Stimulated activated memory B cell treated with anti-CD40 and anti-IgM and Interleukin-4, amounts not matched to agents 10 μg/mL and 1 μg/mL and 100 μg/mL, for 72 hours (primary cell): ENCODE results near the gene GHR.
A peak's percentile ranks its signal among the peaks of the same experiment; 100 is the strongest.

Source experiments
- ATAC-seq: fragments of 150-1000 bp; cut with Tn5 transposase; 2 replicates; pipeline ENCODE4 v1.10.0; 2021
- H3K27ac Mint-ChIP-seq: one replicate; pipeline ENCODE4 v1.8.0; 2022; ENCODE audit warnings: mild to moderate bottlenecking, mixed read lengths
- H3K27me3 Mint-ChIP-seq: one replicate; pipeline ENCODE4 v1.8.0; 2022; ENCODE audit warnings: mixed read lengths
- H3K36me3 Mint-ChIP-seq: one replicate; pipeline ENCODE4 v1.8.0; 2022; ENCODE audit warnings: mixed read lengths
- H3K4me1 Mint-ChIP-seq: one replicate; pipeline ENCODE4 v1.8.0; 2022; ENCODE audit warnings: mixed read lengths
- H3K4me3 Mint-ChIP-seq: one replicate; pipeline ENCODE4 v1.8.0; 2022; ENCODE audit warnings: mild to moderate bottlenecking, moderate library complexity, mixed read lengths
- H3K9me3 Mint-ChIP-seq: one replicate; pipeline ENCODE4 v1.8.0; 2022; ENCODE audit warnings: mixed read lengths

Gene GHR

DNA sequence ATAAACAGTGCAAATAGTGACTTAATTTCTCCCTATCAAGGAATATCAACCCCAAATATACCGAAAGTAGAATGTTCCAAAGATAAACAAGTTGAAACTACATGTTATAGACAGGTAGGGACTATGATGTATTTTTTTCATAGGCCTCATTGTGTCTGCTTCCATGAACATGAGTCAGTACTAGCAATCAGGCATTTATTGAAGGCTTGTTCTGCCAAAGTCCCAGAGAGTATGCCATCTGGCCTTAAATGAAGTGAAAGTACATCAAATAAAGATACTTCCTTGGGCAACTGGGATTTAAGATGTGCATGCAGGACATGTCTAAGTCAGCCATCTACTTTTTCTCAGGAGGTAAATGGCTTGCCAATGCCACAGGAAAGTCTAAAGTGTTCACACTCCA lies 6.5 kb downstream of the GHR start:
- ATAC-seq, result no peak
- H3K9me3 Mint-ChIP-seq, result peaks cover 3% of the 10 kb centered on the region
- peaks cover 15% of the 10 kb centered on the region for H3K27me3 Mint-ChIP-seq
- H3K4me3 Mint-ChIP-seq, result no peak overlapping the region
- no peaks in the 10 kb centered on the region for H3K36me3 Mint-ChIP-seq
- H3K4me1 Mint-ChIP-seq, result no peaks in the 10 kb centered on the region
- no peak overlapping the region for H3K27ac Mint-ChIP-seq

DNA sequence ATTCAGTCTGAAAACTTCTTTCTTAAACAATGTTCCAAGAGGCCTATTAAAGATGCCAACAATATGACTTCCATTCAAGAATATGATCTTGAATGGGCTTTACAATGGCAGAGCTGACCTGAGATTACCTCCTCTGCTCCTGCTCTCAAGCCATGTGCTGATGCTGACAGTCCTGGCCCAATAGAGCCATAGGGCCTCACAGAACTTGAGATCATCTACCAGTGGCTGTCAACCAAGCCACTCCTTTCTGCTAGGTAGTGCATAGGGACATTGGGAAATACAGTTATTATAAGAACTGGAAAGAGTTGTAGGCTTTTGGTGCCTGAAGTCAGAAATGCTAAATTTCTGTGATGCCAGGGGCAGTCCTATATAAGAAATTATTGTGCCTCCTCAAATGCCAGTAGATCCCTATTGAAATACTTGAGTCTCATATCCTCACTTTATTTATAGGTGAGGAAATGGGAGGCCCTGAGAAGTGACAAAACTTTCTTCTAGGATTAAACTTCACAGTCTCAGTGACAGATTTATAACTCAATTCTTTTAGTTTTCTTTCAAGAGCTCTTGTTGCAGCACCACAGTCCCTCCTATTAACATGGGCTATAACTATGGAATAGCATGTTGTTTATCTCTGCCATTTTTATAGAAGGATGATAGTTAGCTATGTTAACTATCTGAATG lies 10.9 kb downstream of the GHR start:
- ATAC-seq, result no peak
- no peaks in the 10 kb centered on the region for H3K4me1 Mint-ChIP-seq
- no peak overlapping the region for H3K4me3 Mint-ChIP-seq
- H3K9me3 Mint-ChIP-seq, result no peaks in the 10 kb centered on the region
- H3K36me3 Mint-ChIP-seq, result no peaks in the 10 kb centered on the region
- H3K27ac Mint-ChIP-seq, result no peak overlapping the region
- H3K27me3 Mint-ChIP-seq, result no peaks in the 10 kb centered on the region

DNA sequence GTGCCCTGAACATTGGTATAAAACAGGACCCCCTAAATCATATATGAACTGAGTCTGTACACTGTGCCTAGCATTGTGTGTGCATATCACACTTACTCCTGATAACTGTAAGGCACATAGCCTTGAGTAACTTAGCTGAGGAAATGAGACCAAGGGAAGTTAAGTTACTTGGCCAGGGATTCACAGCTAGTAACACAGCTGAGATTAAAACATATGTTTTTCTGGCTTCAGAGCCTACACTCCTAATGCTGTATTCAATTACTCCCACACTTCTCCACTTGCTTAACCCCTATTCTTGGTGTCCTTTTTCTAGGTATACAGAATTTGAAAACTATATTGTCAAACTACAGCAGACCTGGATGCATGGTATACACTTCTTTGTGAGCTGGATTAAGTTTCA lies 12.8 kb downstream of the GHR start:
- H3K27ac Mint-ChIP-seq, result no peak overlapping the region

DNA sequence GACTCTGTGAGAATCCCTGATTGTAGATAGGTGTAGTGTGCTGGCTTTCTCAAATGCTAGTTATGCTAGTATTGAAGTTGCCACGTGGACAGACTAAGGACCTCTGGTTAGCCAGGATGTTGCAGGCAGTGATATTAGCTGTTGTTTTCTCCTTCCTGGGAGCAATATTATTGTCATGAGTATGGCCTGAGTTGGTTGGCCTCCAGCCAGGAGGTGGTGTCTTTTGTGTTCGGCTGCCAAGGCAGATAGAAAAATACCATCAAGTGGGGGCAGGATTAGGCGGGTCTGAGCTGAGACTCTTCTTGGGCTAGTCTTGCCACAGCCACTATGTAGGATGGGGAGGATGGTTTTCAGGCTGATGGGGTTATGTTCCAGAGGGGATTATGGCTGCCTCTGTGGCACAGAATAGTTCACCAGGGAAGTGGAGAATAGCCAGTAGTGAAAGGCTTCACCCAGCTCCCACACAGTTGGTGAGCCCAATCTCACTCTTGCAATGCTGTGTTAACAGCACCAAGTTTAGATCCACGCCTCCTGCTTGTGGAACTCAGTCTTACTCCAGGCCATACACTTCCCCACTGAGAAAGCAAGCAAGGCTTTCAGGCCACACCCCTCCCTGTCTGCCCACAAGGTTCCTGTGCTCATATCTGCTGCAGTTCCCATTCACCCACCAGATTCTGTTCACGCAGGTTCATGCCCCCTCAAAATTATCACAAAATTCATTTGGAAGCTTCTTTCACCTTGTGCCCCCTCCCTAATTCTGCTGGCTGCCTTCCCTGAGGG lies 31.2 kb downstream of the GHR start:
- no peak overlapping the region for H3K4me3 Mint-ChIP-seq
- no peak overlapping the region for H3K27ac Mint-ChIP-seq
- no peaks in the 10 kb centered on the region for H3K36me3 Mint-ChIP-seq
- H3K4me1 Mint-ChIP-seq, result no peaks in the 10 kb centered on the region
- H3K27me3 Mint-ChIP-seq, result peaks cover 26% of the 10 kb centered on the region
- peaks cover 8% of the 10 kb centered on the region for H3K9me3 Mint-ChIP-seq
- no peak for ATAC-seq

More for the DNA sequence above, 12.8 kb downstream of the GHR start:
- Mint-ChIP-seq H3K9me3 (no peaks in the 10 kb centered on the region), H3K36me3 (no peaks in the 10 kb centered on the region), H3K27me3 (no peaks in the 10 kb centered on the region), H3K4me1 (no peaks in the 10 kb centered on the region), H3K4me3 (no peak overlapping the region)
- no peak for ATAC-seq

- H3K27me3 Mint-ChIP-seq, result peaks cover 8% of the 10 kb centered on the region
- peak; percentile 44 for ATAC-seq
- no peak overlapping the region for H3K27ac Mint-ChIP-seq
- no peak overlapping the region for H3K4me3 Mint-ChIP-seq
- H3K4me1 Mint-ChIP-seq, result no peaks in the 10 kb centered on the region
- no peaks in the 10 kb centered on the region for H3K9me3 Mint-ChIP-seq
- H3K36me3 Mint-ChIP-seq, result no peaks in the 10 kb centered on the region
These were observed 37.8 kb downstream of the GHR start for GRCh38 chr5:42461033-42461432.

DNA sequence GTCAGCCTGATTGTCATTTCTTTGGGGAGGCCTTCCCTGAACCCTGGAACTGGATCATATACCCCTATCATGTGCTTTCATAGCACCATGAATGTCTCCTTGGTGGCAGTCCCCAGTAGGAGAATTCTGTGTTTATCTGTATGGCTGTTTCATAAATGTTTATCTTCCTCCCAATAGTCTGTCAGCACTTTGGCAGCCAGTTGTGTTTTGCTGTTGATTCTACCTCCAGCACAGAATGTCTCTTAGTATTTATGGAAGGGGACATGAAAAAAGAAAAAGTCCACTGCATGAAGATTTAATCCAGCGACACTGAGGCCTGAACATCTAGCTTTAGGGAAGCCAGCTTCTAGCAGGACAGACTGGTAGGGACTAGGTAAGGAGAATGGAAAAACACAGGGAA lies 38.3 kb downstream of the GHR start:
- no peaks in the 10 kb centered on the region for H3K4me1 Mint-ChIP-seq
- no peak overlapping the region for H3K27ac Mint-ChIP-seq
- H3K4me3 Mint-ChIP-seq, result no peak overlapping the region
- H3K27me3 Mint-ChIP-seq, result peaks cover 6% of the 10 kb centered on the region
- H3K36me3 Mint-ChIP-seq, result no peaks in the 10 kb centered on the region
- peak; percentile 13 for ATAC-seq
- no peaks in the 10 kb centered on the region for H3K9me3 Mint-ChIP-seq

DNA sequence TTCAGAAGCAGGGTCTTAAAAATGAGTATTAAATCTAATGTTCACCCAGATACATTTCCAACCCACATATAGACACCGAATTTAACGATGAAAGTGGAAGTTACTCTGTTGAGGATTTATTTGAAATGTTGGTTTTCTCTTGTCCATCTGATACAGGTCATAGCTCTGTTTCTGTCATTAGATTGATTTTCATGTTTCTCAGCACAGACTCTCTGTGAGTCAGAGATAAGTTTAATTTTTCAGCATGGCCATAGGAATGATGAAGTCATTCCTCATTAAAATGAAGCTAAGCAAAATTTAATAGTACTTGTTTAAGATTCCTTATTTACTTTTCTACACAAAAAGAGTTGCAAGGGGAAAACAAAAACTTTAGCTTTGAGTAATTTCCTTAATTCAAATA lies 38.8 kb downstream of the GHR start:
- H3K36me3 Mint-ChIP-seq, result no peaks in the 10 kb centered on the region

DNA sequence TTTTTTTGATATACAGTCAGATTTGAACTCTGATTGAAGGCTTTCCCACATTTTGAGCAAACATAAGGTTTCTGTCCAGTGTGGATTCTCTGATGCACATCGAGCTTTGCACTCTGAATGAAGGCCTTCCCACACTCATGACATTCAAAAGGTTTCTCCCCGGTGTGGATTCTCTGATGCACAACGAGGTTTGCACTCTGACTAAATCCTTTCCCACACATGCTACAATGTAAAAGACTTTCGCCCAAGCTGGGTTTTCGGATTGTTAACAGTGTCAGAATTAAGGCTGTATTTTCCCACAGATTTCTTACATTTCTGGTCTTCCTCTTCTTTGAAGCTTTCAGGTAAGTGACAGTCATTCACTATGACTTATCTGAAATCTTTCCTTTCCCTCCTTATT lies 44.3 kb downstream of the GHR start:
- no peak overlapping the region for H3K4me3 Mint-ChIP-seq
- H3K27ac Mint-ChIP-seq, result no peak overlapping the region
- no peaks in the 10 kb centered on the region for H3K9me3 Mint-ChIP-seq
- no peaks in the 10 kb centered on the region for H3K27me3 Mint-ChIP-seq
- ATAC-seq, result no peak
- no peaks in the 10 kb centered on the region for H3K4me1 Mint-ChIP-seq
- no peaks in the 10 kb centered on the region for H3K36me3 Mint-ChIP-seq

More for the DNA sequence above, 38.8 kb downstream of the GHR start:
- Mint-ChIP-seq H3K27me3 (no peaks in the 10 kb centered on the region), H3K27ac (no peak overlapping the region), H3K4me3 (no peak overlapping the region), H3K9me3 (no peaks in the 10 kb centered on the region), H3K4me1 (no peaks in the 10 kb centered on the region)
- ATAC-seq, result no peak

- no peak overlapping the region for H3K4me3 Mint-ChIP-seq
- H3K9me3 Mint-ChIP-seq, result no peaks in the 10 kb centered on the region
- no peak overlapping the region for H3K27ac Mint-ChIP-seq
- H3K36me3 Mint-ChIP-seq, result no peaks in the 10 kb centered on the region
- ATAC-seq, result peak; percentile 35
- H3K4me1 Mint-ChIP-seq, result no peaks in the 10 kb centered on the region
- H3K27me3 Mint-ChIP-seq, result no peaks in the 10 kb centered on the region
These were observed 44.8 kb downstream of the GHR start for GRCh38 chr5:42467981-42468524.

DNA sequence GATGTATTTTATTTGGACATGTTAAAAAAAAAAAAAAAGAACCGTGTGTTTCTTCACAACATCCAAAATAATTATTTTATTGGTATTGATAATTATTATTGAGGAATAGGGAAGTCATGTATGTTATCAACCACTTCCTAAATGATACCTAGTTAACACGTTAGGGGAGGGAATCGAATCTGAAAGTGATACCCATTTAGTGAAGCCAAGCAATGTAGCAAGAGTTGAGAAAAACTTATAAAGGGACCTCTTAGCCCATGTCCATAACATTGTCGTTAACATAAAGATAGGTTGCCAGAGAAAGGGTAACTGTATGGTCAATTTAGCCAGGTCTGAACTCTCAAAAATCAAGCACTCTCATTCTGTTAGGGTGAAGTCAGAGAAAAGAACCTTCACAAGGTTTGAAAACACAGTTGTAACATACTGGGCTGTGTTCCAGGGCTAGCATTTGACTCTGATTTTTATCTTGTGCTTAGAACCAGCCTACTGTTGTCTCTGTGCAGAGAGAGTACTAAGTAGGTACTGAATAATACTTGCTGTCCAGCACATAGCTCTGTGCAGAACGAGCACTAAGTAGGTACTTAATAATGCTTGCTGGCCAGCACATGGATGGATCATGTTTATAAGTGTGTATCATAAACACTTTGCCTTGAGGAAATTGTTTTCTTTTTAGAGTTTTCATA lies 60.4 kb downstream of the GHR start:
- no peak overlapping the region for H3K4me3 Mint-ChIP-seq
- H3K27me3 Mint-ChIP-seq, result no peaks in the 10 kb centered on the region
- ATAC-seq, result no peak

GRCh38 chr5:42487077-42487476 lies 63.8 kb downstream of the GHR start:
- Mint-ChIP-seq H3K27ac (no peak overlapping the region), H3K9me3 (peaks cover 6% of the 10 kb centered on the region), H3K36me3 (no peaks in the 10 kb centered on the region), H3K4me3 (no peak overlapping the region), H3K4me1 (no peaks in the 10 kb centered on the region), H3K27me3 (peaks cover 6% of the 10 kb centered on the region)
- ATAC-seq, result no peak

More for the DNA sequence above, 60.4 kb downstream of the GHR start:
- no peaks in the 10 kb centered on the region for H3K36me3 Mint-ChIP-seq
- H3K27ac Mint-ChIP-seq, result no peak overlapping the region
- peaks cover 4% of the 10 kb centered on the region for H3K9me3 Mint-ChIP-seq
- H3K4me1 Mint-ChIP-seq, result no peaks in the 10 kb centered on the region

DNA sequence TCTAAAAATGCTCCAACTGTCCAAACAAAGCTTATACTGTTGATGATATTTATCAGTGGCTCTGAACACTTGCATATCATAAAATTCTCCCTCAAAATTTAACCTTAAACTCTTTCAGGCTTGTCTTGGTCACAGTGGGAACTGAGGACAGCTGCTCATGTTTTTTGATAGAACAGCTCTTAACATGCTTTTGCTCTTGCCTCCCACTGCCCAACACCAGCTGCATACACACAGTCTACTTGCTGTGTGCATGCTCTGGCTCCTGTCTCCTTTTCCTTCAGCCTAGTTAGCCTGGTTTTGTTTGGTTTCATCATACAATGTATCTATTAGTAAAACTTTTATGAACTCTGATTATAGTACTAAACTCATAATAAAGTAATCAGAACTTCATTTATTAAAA lies 64.6 kb downstream of the GHR start:
- Mint-ChIP-seq H3K9me3 (peaks cover 5% of the 10 kb centered on the region), H3K4me1 (no peaks in the 10 kb centered on the region), H3K27me3 (peaks cover 6% of the 10 kb centered on the region), H3K4me3 (no peak overlapping the region), H3K27ac (no peak overlapping the region), H3K36me3 (no peaks in the 10 kb centered on the region)
- ATAC-seq, result no peak

DNA sequence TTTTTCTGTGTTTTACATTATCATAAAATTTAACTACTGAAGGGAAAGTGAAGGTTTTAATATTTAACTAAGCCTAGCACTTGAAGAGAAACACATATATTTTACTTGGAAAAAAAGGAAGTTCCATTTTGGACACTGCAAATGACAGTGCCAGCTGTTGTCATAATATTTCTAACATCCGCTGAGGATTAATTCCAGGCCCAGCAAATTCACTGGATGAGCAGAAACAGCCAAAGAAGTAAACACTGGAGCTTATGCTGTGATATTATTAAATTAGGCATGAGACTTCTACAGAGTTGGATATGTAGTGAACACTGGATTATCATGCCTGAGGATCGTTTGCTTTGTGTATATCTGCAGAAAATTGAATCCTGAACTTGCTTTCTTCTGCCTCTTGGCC lies 67.6 kb downstream of the GHR start:
- peaks cover 6% of the 10 kb centered on the region for H3K27me3 Mint-ChIP-seq
- peaks cover 3% of the 10 kb centered on the region for H3K9me3 Mint-ChIP-seq
- no peaks in the 10 kb centered on the region for H3K4me1 Mint-ChIP-seq
- no peak overlapping the region for H3K27ac Mint-ChIP-seq
- no peaks in the 10 kb centered on the region for H3K36me3 Mint-ChIP-seq
- no peak for ATAC-seq
- H3K4me3 Mint-ChIP-seq, result no peak overlapping the region

GRCh38 chr5:42491699-42492098 lies 68.5 kb downstream of the GHR start:
- Mint-ChIP-seq H3K36me3 (no peaks in the 10 kb centered on the region), H3K9me3 (peaks cover 3% of the 10 kb centered on the region), H3K27me3 (peaks cover 6% of the 10 kb centered on the region), H3K4me1 (no peaks in the 10 kb centered on the region), H3K27ac (no peak overlapping the region), H3K4me3 (no peak overlapping the region)
- ATAC-seq, result no peak

DNA sequence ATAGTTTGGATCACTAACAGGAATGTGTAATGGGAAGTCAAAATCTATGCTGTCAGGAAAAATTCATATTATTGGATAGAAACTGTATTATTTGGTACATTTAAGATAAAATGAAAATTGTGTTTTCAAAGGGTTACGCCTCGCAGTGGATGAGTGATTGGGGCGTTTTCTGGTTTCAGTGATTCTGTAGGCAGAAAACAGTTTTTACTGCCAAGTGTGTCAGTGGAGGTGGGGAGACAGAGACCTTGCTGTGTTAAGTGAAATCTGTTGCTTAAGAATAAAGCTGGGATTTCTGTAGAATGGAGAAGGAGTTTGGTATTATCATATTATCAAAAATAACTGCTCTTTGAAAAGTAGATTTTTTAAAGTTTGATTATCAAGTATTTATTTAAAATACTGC lies 69.7 kb downstream of the GHR start:
- Mint-ChIP-seq H3K36me3 (no peaks in the 10 kb centered on the region), H3K9me3 (peaks cover 3% of the 10 kb centered on the region), H3K4me1 (no peaks in the 10 kb centered on the region), H3K27ac (no peak overlapping the region), H3K27me3 (peaks cover 6% of the 10 kb centered on the region), H3K4me3 (no peak overlapping the region)
- ATAC-seq, result no peak
